Dedifferentiated amniotic fluid mesenchymal stem cell (primary cell): ENCODE data around the gene KLHDC1.

ENCODE experiments used
- DNase-seq: peaks from one replicate; pipeline ENCODE4 v3.0.0-alpha.2; 2016; ENCODE audit errors: extremely low spot score

Gene KLHDC1

DNA sequence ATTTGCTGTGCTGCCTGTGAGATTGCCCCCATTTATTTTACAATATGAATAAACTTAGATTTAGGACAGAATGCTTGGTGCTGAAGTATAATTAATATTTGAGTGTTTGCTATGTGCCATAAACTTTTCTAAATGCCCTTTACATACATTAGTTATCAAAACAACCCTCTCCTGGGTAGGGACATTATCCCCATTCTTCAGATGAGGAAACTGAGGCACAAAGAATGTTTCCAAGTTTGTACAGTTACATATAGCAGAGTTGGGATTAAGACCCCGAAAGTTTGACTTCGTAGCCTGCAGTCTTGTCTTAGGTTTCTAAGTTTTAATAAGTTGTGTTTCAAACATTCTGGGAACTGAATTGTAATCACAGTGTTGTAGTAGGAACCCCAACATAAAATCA lies 93.4 kb downstream of the KLHDC1 start:
- no peak for DNase-seq

DNA sequence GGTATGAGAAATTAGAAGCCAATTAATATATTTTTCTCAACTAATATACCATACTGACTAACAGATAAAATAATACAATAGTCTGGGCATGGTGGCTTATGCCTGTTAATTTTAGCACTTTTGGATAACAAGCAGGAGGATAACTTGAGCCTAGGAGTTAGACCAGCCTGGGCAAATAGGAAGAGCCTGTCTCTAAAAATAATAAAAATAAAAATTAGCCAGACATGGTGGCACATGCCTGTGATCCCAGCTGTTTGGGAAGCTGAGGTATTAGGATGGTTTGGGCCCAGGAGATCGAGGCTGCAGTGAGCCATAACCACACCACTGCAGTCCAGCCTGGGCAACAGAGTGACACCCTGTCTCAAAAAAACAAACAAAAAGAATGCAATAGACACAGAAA lies 99.7 kb downstream of the KLHDC1 start:
- DNase-seq: no peak

- DNase-seq: no peak
Observed at GRCh38 chr14:49796025-49796424, 103.1 kb downstream of the KLHDC1 start.
